GM19463 (cell line): Measurements from ENCODE around the gene ZBP1.

Experiments
- ATAC-seq: cut with Tn5 transposase; IDR thresholded peaks from one replicate; pipeline ENCODE4 v1.9.1; 2021; ENCODE audit warnings: mild to moderate bottlenecking, moderate library complexity; ENCODE audit not compliant: unreplicated experiment

Gene ZBP1

GRCh38 chr20:57658833-57659516 lies 38.7 kb upstream of the ZBP1 start:
- no peak for ATAC-seq

- ATAC-seq: no peak
Measured at GRCh38 chr20:57658447-57658832, 38.2 kb upstream of the ZBP1 start.

GRCh38 chr20:57657535-57658446 lies 37.6 kb upstream of the ZBP1 start:
- ATAC-seq: no peak

- no peak for ATAC-seq
Measured at GRCh38 chr20:57656821-57657534, 36.8 kb upstream of the ZBP1 start.

- no peak for ATAC-seq
Measured at GRCh38 chr20:57656252-57656820, 36.1 kb upstream of the ZBP1 start.

- ATAC-seq: no peak
Measured at GRCh38 chr20:57655809-57656155, 35.6 kb upstream of the ZBP1 start.

- ATAC-seq: no peak
Measured at GRCh38 chr20:57654998-57655808, 35.0 kb upstream of the ZBP1 start.

- no peak for ATAC-seq
Measured at GRCh38 chr20:57654363-57654997, 34.3 kb upstream of the ZBP1 start.

GRCh38 chr20:57653910-57654309 lies 33.7 kb upstream of the ZBP1 start:
- ATAC-seq: no peak

GRCh38 chr20:57653546-57653900 lies 33.3 kb upstream of the ZBP1 start:
- no peak for ATAC-seq

GRCh38 chr20:57652606-57653545 lies 32.6 kb upstream of the ZBP1 start:
- no peak for ATAC-seq

- ATAC-seq: no peak
Measured at GRCh38 chr20:57651881-57652605, 31.8 kb upstream of the ZBP1 start.

GRCh38 chr20:57650756-57651483 lies 30.7 kb upstream of the ZBP1 start:
- no peak for ATAC-seq

GRCh38 chr20:57650266-57650665 lies 30.0 kb upstream of the ZBP1 start:
- no peak for ATAC-seq

- no peak for ATAC-seq
Measured at GRCh38 chr20:57649617-57650015, 29.4 kb upstream of the ZBP1 start.

GRCh38 chr20:57648878-57649616 lies 28.8 kb upstream of the ZBP1 start:
- no peak for ATAC-seq
